Ecto neural progenitor cell (in vitro differentiated cells): ENCODE results near the gene PXN.
"Not testable (repeated sequence)": the region's sequence is repeated elsewhere in the genome, so short reads cannot be mapped to it uniquely, and the experiment has no call there.

Source experiments
- DNase-seq: peaks from one replicate; pipeline ENCODE4 v3.0.0-alpha.2; 2018; ENCODE audit warnings: low spot score

The PXN gene

DNA sequence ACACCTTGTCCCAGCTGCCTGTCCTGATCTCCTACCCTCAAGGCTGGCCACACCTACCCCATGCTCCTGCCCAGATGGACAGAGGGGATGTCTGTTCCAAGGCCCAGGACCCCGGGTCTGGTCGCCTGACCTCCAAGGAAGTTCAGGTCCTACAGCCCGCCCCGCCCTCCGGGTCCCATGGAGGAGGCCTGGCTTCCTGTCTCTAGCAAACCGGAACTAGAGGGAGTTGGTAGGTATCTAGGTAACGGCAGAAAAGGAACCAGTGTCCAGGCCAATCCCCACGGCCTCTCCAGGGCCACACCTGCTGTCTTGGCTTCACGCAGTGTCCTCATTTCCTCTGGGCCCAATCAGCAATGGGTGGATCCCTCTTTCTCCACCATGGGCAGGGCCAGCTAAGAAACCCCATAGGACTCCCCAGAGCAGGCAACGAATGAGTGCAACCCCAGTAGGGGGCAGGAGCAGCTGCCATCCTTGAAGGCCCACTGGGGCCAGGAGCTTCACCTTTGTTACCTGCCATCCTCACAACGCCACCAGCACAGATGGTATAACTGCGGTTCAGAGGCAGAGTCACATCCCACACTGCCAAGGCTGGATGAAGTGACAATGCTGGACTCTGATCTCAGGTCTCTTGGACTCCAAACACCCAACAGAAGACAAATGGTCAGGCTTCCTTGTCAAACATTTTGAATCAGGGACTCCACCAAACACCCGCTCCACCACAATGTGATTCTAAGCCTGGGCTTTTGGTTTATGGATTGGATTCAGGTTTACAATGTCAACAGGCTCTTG, 39.5 kb downstream of the PXN start:
- DNase-seq: no peak

DNA sequence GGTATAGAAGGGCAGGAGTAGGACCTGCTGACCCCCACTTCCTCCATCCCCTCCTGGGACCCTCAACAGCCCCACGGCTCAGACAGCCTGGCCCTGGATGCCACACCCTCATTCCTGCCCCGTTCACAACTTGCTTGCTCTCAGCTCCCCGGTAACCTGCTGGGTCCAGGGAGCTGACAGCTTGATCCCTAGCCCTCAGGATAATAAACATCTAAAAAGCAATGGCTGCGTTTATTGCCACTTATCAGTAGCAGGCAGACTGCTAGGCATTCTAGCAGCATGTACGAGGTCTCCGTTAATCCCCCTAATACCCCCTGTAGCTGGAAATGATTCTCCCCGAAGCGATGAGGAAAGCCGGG, 40.4 kb downstream of the PXN start:
- DNase-seq: no peak

DNA sequence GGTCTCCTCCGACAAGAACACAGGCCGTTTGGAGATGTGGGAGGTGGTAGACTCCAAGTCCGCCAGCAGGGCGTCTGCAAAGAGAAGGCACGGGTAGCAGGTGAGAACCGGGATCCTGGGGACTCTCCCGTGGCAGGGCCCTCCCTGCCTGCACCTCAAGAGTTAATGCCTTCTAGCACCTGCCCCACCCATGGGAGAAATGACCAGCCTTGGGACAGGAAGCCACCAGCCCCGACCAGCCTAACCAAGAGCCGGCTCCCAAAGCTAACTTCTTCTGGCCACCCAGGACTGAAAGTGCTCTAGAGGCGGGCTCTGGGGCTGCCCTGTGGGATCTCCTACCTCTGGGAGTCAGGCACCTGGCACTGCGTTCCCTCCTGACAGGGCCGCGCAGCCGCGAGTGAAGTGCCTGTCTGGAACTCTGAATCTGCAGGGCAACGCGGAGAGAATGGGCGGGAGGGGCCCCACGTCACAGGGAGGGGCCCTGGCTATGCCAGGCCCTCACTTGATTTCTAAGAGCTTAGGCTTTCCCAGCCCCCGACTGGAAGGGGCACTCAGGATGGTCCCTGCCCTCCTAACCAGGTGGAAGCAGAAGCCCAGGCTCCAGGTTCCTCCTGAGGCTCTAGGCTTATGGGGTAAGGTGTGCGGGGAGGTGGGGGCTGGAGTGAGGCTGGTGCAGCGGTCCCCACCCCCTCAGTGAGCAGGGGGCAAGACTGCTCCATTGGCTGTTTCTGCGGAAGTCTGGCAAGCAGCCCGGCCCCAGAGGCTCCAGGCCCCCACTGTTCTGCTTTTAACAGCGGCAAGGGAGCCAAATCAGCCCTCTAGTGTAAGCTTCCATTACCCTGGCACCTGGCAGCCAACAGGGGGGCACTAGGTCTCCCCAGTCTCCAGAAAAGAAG, 41.0 kb downstream of the PXN start:
- no peak for DNase-seq

DNA sequence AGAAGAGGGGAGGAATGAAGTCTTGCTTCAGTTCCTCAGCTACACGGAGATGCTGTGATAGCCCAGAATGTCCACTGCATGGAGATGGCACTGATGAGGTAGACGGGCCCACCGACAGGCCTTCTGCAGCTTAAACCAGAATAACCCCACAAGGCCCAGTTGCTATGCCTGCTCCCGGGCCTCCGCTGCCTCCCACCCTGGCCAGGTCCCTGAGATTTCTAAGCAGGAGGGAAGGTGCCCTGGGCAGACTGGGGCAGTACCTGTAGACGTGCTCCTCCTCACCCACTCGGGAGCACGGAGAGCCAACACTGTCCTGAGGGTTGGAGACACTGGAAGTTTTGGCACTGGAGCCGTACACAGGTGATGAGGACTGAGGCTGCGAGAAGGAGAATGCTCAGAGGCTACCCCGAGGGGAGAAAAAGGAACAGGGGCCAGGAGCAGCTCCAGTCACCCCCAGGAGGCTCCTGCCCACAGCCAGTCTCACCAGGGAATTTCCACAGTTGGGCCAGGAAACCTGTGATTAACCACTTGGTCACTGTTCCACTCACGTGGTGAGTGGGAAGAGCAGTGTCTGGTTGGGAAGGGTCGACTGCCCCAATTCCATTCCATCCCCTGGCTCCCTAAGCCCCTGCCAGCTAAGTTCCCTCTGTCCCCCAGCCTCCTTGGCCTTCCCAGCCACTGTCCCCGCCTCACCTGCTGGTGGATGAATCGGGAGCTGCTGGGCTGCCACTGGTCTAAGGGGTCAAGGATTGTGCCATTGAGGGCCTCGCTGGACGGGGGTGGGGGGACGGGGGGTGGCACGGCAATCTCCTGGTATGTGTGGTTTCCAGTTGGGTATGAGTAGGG, 41.8 kb downstream of the PXN start:
- no peak for DNase-seq

DNA sequence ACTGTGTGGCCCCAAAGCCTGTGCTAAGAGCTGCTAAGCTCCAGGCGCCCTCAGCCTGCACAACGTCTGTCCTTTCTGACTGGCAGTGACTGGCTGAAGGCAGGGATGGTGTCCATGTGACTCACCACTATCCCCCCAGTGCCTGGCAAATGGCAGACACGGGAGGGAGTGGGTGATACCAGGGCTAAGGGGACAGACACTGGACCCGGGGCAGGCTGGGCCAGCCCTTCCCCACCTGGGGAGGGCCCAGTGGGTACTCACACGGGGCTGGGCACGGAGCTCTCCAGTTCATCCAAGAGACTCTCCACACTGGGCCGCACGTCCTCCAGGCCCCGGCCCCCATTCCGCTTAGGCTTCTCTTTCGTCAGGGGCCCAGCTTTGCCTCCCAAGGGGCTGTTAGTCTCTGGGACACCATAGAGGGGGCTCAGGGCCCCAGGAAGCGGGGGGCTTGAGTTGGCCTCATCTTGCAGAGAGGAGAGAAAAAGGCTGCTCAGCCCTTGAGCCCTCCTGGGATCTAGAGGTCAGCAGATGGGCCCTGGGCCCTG, 43.2 kb downstream of the PXN start:
- no peak for DNase-seq

DNA sequence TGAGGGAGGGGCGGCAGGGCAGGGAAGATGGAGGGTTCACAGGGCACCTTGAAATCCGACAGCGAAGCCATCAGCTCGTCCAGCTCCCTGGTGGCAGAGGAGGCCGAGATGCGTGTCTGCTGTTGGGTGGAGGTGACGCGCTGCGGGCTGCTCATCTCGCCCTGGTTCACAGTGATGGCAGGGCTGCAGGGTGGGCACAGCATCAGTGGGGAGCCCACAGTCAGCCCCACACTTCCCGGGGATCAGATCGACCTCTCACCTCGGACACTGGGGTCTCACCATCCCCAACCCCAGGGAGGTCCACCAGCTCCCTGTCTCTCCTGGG, 44.0 kb downstream of the PXN start:
- DNase-seq: no peak

DNA sequence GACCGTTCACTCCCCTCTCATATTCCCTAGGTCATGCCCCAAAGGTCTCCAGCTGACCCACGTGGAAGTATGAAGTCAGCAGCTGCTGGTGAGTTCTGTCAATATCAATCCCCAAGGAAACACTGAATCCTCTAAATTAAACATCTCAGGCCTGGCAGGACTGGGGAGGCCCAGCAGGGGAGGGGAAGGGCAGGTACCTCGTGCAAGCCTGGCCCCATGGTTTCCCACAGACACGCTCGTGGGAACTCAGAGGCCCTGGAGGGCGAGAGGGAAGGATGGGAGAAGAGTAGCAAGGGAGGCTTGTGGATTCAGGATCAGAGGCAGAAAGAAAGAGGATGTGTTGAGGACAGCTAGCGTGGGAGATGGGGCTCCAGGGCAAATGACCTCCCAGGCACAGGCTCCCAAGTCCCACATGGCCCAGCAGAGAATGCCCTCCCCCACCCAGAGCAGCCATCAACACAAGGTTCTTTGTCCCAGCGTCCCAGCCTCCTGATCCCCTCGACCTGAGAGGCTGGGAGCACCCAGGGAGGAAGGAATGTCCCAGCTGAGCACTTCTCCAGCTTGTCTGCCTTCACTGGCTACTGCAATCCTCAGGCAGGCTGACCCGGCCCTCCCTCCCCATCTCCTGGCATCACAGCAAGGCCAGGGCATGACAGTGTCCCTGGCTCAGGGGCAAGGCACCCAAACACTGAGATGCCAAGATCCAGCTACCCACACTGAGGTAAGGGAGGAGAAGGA, 44.5 kb downstream of the PXN start:
- DNase-seq: no peak

DNA sequence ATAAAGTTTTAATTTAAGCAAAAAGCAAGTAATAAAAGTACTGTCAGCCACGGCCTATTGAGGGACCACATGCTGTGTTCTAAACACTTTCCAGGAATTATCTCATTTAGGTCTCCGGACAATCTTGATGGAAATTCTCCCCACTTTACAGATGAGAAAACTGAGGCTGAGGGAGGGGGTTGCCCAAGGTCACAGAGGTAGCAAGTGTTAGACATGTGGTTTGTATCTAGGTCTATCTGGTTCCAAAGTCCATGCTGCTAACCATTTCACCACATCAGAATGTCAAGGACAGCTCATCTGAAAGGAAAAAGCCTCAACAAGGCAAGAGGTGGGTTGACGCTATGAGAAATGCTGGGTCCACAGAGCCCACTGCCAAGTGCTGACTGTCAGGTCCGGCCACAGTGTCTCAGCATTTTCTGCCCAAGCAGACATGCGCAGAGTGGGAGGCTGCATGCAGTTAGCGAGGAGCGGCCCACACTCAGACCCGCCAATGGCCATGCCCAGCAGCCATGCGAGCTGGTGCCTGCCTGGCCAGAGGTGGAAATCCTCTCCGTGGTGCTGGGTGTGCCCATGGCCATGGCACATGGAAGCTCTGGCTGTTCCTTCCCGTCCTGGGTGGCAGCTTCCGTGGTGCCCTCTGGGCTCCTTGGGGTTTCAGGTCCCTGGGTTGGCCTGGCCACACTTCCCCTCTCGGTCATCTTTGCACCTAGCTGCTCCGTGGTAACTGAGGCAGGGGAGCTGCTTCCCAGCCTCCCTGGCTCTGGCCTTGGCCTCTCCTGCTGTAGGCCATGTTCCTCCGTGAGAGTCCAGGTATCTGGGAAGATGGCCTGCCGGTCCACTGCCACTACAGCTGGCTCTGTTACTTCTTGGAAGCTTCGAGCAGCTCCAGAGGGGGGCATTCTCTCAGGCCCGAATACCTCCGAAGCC, 46.6 kb downstream of the PXN start:
- DNase-seq: no peak

DNA sequence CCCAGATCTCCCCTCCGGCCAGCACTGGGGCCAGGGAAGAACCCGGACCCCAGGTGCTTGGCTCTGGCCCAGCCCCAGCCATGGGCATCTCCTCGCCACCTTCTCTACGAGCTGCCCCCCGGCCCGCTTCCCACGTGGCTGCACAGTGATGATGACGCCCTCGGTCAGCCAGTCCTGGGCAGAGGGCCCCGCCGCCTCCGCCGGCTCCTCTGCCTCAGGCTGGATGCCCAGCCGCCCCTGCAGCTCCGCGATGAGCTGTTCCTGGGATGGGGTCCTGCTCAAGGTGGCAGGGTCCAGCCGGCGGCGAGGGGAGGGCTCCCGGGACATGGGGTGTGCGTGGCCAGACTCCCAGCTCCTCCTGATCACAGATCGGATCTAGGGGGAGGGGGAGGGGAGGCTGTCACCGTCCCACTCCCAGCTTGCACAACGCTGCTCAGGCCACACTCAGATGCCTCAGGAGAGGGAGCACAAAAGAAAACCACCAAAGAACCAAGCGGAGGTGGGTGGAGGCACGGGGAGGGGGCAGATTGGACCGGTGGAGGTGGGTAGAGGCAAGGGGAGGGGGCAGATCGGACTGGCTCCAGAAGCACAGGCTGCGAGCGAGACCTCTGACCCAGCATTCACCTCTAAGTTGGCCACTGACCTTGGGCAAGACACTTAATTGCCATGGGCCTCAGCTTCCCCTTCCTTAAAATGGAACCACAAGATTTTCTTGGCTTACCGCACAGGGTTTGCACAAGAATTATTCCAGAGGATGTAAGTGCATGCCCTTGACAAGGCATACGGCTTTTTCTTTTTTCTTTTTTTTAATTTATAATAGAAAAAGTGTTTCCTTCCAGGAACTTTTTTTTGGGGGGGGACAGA, 48.6 kb downstream of the PXN start:
- DNase-seq: no peak

DNA sequence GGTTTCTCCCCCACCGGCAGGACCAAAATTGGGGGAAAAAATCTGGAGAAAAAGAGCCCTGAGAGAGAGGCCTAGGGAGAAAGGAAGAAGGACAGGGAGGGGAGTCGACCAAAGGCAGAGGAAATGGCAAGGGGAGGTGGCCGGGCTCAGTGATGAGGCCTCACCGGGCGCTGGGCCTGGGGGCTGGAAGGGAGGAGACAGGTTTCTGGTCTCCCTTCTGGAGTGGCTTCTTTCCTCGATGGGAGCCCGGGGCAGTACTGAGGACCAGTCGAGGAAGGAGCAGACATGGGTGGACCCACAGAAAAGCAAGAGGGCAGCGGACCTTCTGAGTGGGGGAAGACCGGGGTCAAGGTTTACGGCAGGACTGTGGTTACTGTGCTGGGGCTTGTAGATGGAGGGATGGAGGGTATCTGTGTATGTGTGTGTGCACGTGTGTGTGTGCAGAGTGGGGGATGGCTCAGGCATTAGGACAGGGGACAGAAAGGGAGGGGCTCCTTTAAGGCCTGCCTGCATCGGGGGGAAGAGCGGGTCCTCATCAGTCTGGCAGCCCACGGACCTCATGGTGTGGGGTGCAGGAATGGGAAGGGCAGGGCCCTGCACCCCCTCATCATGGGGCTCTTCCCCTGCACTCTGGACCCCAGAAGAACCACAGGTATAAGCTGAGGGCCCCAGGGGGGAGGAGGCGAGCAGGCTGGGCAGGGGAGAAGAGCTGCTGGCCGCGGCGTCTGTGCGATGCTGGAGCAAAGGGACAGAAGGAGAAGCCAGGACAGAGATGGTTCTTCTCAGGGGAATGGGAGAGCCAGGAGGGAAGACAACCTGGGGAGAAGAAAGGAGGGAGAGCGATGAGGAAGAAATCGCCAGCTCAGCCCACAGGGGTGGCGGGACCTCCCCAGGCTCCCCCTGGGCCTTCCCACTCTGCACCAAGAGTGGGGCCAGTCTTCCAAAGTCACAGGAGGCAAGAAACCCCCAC, 49.5 kb downstream of the PXN start:
- no peak for DNase-seq

DNA sequence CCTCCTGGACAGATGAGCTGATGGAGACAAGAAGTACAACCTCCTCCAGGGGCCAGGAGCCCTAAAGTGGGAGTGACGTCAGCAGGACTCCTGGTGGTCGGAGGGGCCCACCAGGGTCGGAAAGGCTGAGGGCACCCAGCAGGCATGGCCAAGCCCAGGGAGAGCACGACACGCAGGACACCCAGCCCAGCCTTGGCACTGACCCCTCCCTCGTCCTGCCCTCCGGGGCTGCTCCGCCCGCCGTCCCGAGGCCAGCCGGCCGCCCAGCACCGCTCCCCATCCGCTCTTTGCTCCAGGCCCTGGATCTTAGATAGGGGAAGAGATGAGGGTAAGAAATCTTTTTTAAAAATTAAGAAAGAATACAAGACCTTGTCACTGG, 50.2 kb downstream of the PXN start:
- no peak for DNase-seq

DNA sequence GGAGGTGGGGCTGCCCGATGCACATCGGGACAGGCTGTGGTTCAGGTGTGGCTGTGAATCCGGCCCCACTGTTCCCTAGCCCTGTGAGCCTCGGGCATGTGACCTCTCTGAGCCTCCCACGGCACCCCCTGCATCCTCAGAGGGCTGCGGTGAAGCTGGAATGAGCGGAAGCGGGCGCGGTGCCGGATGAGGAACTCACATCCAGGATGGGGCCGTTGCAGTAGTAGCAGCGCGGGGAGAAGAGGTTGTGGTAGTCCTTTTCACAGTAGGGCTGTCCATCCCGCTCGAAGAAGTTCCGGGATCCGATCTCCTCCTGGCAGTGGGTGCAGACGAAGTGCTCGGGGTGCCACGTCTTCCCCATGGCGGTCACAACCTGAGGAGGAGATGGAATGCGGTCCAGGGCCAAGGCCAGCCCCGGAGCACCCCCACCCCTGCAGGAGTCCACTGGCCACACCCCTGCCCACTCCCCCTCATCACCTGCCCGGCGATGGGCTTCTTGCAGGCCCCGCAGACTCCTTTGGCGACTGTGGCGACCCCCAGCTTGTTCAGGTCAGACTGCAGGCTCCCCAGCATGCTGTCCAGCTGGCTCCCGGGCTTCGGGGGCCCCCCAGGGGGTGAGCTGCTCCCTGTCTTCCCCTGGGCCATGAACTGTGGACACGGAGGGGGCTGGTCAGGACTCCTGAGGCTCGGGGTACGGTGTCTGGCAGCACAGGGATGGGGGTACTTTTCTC, 50.7 kb downstream of the PXN start:
- DNase-seq: no peak

DNA sequence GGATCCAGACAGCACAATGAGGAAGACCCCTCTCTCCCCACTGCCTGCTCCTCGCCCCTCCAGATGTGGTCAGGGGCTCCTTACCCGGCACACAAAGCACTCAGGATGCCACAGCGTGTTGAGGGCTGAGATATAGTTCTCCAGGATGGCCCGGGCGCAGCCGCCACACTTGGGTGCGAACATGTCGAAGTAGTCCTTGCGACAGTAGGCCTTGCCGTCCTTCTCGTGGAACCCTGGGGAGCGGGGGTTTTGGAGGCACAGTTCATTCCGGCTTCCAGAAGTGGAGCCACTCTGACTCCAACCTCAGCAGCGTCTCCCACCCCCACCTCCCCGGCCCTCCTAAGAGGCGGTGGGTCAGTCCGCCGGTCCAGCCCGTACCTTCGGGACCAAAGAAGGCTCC, 51.8 kb downstream of the PXN start:
- no peak for DNase-seq

DNA sequence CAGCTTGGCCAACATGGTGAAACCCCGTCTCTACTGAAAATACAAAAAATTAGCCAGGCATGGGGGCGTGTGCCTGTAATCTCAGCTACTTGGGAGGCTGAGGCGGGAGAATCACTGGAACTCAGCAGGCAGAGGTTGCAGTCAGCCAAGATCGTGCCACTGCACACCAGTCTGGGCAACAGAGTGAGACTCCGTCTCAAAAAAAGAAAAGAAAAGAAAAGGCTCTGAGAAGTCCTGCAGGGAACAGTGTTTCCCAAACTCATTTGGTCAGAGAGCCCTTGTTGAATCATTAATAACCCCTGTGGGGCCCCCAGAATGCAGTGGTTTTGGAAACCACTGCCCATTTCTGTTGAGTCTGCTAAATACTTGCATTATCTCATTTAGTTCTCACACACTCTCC, 52.3 kb downstream of the PXN start:
- DNase-seq: not testable (repeated sequence)

DNA sequence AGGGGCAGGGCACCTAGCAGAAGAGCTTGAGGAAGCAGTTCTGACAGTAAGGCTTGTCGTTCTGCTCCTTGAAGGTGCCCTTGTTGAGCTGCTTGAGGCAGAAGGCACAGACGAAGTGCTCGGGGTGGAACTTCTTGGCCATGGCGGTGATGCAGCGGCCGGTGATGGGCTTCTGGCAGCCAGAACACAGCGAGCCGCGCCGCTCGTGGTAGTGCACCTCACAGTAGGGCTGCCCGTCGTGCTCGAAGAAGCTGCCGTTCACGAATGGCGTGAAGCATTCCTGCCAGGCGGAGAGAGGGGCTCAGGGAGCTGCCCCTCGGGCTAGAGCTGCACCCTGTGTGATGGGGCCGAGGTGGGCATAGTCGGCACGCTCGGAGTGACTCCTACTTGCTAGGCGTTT, 53.2 kb downstream of the PXN start:
- DNase-seq: no peak

DNA sequence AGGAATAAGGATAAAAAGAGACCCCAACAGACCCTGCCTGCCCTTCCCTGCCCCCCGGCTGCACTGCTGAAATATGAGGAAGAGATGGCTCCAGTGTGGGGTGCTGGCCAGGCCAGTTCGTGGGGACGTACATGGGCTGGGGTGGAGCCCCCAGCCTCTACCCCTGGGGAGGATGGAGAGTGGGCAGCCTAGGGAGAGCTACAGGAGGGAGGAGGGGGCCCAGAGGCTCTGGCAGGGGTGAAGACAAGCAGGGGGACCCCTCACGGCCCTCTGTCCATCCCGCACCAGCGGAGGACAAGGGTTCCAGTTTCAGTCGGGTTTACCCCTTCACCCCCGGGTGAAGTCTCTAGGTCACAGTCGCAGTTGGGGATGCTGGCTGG, 53.6 kb downstream of the PXN start:
- no peak for DNase-seq

DNA sequence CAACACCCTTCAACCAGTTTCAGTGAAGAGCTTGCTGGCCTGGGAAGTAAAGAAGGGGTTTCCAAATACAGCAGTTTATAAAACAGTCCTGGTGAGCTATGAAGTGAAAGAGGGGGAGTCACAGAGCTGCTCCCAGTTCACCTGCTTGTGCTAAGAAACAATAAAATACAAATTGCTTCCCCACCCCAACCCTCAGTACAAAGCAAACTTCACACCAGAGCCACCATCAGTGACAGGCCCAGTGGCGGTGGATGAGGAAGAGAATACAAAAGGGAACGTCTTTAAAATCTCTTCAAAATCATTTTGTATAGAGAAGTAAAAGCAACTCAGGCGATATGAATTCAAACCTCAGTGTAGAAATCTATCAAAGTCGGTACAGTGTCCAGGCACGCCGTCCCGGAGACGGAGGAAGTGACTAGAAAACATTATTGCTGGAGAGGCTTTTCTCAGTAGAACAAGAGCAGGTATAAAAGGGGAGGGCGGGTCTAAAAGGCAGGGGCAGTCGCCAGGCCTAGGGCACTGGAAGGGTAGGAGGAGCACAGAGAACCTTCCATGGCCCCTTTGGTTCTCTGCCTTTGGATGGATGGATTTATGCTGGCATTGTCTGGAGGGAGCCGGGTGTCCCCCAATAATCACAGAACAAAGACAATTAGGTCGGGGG, 54.2 kb downstream of the PXN start:
- no peak for DNase-seq
